ENCODE results near the gene TCF12.
"Not testable (repeated sequence)": the region's sequence is repeated elsewhere in the genome, so short reads cannot be mapped to it uniquely, and the experiment has no call there.

The TCF12 gene

GRCh38 chr15:56980473-56980872, 62.0 kb downstream of the TCF12 start:
- FAIRE-seq = no peak

- no peak for FAIRE-seq
These were observed 62.7 kb downstream of the TCF12 start for GRCh38 chr15:56981160-56981559.

DNA sequence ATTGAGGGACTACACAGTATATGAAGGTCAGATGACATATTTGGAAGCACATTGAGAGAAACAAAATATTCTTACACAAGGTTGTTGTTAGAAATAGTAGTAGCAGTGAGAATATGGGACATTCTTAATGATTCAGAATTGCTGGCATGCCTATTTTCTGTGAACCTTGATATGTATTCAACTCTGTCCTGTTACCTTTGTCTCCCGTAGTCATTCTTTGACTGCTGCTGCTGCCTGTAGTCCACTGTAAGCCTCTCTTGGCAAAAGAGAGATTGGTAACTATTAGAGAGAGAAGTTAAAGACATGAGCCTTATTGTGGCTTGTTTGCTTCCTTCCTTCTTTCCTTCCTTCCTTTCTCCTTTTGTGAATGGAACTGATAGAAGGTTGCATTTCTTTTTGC, 64.5 kb downstream of the TCF12 start:
- no peak for FAIRE-seq

- FAIRE-seq = no peak
These were observed 66.4 kb downstream of the TCF12 start for GRCh38 chr15:56984681-56985481.

- no peak for FAIRE-seq
These were observed 67.4 kb downstream of the TCF12 start for GRCh38 chr15:56985856-56986255.

- FAIRE-seq = no peak
These were observed 68.8 kb downstream of the TCF12 start for GRCh38 chr15:56987286-56987685.

DNA sequence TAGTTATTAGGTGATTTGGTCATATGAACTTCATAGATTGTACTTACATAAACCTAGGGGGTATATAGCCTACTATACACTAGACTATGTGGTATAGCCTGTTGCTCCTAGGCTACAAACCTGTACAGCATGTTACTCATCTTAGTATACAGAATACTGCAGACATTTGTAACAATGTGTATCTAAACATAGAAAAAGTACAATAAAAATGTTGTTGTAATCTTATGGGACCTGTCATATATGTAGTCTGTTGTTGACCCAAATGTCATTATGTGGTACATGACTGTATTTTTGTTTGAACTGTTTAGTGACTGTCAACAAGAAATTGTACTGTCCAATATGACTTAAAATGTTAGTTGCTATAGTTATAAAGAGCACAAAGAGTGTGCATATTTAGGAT, 69.8 kb downstream of the TCF12 start:
- FAIRE-seq = no peak

- FAIRE-seq = no peak
These were observed 71.0 kb downstream of the TCF12 start for GRCh38 chr15:56989411-56989924.

DNA sequence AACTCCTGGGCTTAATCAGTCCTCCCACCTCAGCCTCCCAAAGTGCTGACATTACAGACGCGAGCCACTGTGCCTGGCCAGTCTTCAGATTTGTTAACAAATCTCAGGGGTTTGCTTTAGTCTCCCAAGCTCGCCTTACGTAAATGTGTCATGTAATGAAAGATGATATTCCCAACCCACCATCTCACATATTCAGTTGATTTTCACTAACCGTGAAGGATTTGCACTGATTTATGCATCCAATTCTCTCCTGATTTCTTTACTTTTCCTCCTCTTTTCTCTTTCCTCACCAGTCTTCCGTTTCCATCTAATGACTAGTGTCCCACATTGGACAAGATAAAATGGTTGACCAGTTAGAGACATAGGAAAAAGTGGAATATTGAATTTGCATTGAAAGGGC, 72.6 kb downstream of the TCF12 start:
- no peak for FAIRE-seq

DNA sequence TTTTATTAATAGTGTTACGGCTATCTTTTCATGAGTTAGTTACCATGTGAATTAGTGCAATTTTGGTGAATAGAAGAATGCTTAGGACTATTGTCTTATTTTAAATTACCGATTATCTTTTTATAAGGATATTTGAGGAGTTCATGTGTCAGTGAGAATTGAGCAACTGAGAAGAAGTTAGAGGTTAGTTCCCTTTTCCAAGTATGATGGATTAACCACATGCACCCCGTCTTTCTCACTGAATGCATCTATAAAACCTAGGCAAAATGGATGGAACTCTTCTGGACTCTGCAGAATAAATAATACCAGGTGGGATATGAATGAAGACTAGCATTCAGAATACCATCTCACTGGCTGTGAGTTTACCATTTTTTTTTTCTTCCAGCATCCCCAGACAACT, 74.3 kb downstream of the TCF12 start:
- FAIRE-seq = no peak

GRCh38 chr15:56994280-56994679, 75.8 kb downstream of the TCF12 start:
- FAIRE-seq = no peak

DNA sequence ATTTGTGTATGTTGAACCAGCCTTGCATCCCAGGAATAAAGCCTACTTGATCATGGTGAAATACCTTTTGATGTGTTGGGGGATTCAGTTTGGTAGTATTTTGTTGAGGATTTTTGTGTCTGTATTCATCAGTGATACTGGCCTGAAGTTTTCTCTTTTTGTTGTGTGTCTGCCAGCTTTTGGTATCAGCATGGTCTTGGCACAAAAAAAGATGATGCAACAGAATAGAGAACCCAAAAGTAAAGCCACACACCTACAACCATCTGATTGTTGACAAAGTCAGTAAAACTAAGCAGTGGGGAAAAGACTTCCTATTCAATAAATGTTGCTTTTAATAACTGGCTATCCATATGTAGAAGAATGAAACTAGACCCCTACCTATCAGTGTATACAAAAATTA, 77.6 kb downstream of the TCF12 start:
- no peak for FAIRE-seq

DNA sequence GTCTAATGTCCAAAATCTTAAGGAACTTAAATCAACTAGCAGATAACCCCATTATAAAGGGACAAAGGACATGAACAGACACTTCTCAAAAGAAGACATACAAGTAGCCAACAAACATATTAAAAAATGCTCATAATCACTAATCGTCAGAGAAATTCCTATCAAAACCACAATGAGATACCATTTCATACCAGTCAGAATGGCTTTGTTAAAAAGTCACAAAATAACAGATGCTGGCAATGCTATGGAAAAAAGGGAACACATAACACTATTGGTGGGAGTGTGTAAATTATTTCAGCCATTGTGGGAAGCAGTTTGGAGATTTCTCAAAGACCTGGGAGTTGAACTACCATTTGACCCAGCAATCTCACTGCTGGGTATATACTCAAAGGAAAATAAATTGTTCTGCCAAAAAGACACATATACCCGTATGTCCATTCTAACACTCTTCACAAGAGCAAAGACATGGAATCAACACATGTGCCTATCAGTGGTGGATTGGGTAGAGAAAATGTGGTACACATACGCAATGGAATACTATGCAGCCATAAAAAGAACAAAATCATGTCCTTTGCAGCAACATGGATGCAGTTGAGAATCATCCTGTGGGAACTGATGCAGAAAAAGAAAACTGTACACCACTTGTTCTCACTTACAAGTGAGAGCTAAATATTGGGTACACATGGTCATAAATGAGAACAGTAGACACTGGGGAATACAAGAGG, 78.5 kb downstream of the TCF12 start:
- no peak for FAIRE-seq

- no peak for FAIRE-seq
These were observed 85.0 kb downstream of the TCF12 start for GRCh38 chr15:57003418-57003817.

DNA sequence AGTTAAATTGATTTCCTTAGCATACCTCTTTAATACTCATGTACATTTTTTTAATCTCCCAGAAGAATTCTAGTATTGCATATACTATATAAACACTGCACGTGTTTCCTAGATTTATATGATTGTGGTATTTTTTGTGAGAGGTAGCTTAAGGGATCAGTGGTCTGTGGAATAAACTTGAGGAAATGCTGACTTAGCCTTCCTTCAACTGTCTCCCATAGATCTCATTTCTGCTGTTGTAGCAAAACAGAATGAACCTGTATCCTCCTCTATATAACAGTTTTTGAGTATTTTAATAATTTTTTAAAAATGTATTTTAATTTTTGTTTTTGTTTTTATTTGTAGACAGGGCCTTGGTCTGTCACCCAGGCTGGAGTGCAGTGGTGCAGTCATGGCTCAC, 86.8 kb downstream of the TCF12 start:
- no peak for FAIRE-seq

- not testable (repeated sequence) for FAIRE-seq
These were observed 89.4 kb downstream of the TCF12 start for GRCh38 chr15:57007797-57008196.

DNA sequence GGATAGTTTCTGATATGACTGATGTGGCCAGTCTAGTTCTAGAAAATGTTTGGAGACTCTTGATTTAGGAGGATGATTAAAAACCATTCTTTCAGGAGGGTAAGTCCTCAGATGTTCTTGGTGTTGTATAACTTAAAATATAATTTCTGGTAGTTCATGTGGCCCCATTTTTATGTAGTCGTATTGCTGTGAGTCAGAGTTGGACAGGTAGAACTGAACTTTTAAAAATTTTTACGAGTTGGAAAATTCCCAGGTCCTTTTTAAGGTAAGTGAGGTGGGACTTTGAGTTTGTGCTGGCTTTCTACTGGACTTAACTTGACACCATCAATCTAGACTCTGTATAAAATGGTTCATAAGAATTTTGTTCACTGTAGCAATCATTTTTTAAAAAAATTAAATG, 92.3 kb downstream of the TCF12 start:
- no peak for FAIRE-seq

DNA sequence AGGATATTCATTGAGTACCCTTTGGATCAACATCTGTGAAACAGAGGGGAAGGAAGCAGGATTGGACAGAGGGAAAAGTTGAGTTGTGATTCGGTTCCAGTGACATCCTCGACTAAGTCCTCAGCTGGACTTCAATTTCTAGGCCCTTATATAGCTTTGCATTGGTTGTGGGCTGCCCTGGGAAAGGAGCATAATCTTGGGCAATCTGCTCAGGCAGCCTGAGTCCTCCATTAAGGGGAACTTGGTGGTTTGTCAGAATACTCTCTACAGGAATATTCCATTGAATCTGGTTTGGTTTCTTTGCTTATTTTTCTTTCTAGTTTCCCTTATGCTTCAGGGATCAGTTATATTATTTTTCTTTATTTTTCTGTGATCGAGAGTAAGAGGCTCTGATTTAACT, 94.1 kb downstream of the TCF12 start:
- FAIRE-seq = no peak

- FAIRE-seq = not testable (repeated sequence)
These were observed 96.5 kb downstream of the TCF12 start for GRCh38 chr15:57014896-57015295.

GRCh38 chr15:57015360-57015759, 96.9 kb downstream of the TCF12 start:
- no peak for FAIRE-seq

GRCh38 chr15:57015897-57016296, 97.5 kb downstream of the TCF12 start:
- FAIRE-seq = no peak

DNA sequence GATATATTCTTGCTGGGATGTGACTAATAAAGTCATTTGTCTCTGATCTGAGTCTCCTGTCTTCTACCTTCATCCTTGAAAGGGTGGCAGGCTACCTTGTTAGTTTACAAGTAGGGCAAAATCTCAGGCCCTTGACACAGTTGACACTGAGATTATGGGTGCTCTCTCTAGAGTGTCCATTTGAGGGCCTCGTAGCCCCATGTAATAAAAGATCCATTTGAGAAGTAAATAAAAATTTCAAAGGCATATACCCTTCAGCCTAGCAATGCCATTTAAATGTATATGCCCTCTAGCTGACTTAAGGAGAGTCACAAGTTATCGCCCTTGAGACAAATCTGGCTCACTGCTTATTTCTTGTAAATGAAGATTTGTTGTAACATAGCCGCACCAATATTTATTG, 98.6 kb downstream of the TCF12 start:
- no peak for FAIRE-seq

- no peak for FAIRE-seq
These were observed 99.7 kb downstream of the TCF12 start for GRCh38 chr15:57018151-57018550.

DNA sequence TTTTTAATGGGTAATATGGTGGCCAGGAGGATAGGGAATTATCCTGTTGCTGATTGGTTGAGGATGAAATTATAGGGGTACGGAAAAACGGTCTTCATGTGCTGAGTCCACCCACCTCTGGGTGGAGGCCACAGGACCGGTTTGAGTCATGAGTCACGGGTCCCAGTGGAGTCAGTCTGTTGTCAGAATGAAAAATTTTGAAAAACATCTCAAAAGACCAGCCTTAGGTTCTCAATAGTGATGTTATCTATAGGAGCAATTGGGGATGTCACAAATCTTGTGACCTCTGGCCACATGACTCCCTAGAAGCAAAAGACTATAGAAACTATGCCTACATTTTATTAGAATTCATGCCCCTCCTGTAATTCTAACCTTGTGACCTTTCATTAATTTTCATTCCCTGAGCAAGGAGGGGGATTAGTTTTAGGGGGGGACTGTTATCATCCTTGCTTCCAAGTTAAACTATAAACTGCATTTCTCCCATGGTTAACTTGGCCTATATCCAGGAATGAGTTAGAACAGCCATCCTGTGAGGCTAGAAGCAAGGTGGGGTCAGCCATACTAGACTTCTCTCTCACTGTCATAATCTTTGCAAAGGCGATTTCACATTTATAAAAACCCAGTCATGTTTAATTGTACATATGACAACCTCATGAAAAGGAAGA, 101.2 kb downstream of the TCF12 start:
- no peak for FAIRE-seq

All from endometrium (tissue), 2 donors.